Colonic mucosa (tissue), 4 donors: ENCODE measurements around the gene LYRM4. TPM values are rescaled to one million over a fixed set of nuclear protein-coding genes. Genes with fewer than 3 reads are reported as not detected.

ENCODE experiments used
- DNase-seq: peaks from one replicate; pipeline ENCODE4 v3.0.0-alpha.2; 2020
- H3K27ac ChIP-seq: fragments of 200-600 bp; one replicate; pipeline ENCODE4 v1.8.0; 2021
- H3K27me3 ChIP-seq: fragments of 200-600 bp; one replicate; pipeline ENCODE4 v1.8.0; 2021
- H3K36me3 ChIP-seq: fragments of 200-600 bp; one replicate; pipeline ENCODE4 v1.8.0; 2021
- H3K4me1 ChIP-seq: fragments of 200-600 bp; one replicate; pipeline ENCODE4 v1.8.0; 2021; ENCODE audit warnings: mild to moderate bottlenecking
- H3K4me3 ChIP-seq: fragments of 200-600 bp; one replicate; pipeline ENCODE4 v1.8.0; 2021
- H3K9ac ChIP-seq, 2 donors: one replicate each; pipeline ENCODE4 v1.7.0; 2013; ENCODE audit warnings: control low read depth in 2 of 2, low read depth in 2 of 2, low read length in 2 of 2
- H3K9me3 ChIP-seq: fragments of 200-600 bp; one replicate; pipeline ENCODE4 v1.8.0; 2021
- intact Hi-C: fragments of 100-400 bp; cut with DNase I; formaldehyde crosslinking; loops from one replicate; pipeline ENCODE4 v1.14.1; 2022
- total RNA-seq, 2 donors: library from RNA; stranded (reverse); fragmentation: NEBNext Ultra II Directional in 1 of 2; extraction: Animal tissue kit (Norgen Biotek cat#: 25700) in 1 of 2; gene quantifications; one replicate each; pipeline ENCODE4 v1.2.1, GENCODE V29; 2021
- TF ChIP-seq, protein P1 (sequence below): fragments of 200-600 bp; IDR thresholded peaks from one replicate; pipeline ENCODE4 v1.8.0; 2022; ENCODE audit warnings: antibody characterized with exemption, mild to moderate bottlenecking
- donor health status: healthy.
- donor health status: DM: no; HTN: no; CAD: no.
- donor health status: DM: no; HTN: no; CAD: no.

LYRM4 gene
- total RNA-seq, 2 donors from 2014 or later, result 14.0 to 17.4 TPM

DNA sequence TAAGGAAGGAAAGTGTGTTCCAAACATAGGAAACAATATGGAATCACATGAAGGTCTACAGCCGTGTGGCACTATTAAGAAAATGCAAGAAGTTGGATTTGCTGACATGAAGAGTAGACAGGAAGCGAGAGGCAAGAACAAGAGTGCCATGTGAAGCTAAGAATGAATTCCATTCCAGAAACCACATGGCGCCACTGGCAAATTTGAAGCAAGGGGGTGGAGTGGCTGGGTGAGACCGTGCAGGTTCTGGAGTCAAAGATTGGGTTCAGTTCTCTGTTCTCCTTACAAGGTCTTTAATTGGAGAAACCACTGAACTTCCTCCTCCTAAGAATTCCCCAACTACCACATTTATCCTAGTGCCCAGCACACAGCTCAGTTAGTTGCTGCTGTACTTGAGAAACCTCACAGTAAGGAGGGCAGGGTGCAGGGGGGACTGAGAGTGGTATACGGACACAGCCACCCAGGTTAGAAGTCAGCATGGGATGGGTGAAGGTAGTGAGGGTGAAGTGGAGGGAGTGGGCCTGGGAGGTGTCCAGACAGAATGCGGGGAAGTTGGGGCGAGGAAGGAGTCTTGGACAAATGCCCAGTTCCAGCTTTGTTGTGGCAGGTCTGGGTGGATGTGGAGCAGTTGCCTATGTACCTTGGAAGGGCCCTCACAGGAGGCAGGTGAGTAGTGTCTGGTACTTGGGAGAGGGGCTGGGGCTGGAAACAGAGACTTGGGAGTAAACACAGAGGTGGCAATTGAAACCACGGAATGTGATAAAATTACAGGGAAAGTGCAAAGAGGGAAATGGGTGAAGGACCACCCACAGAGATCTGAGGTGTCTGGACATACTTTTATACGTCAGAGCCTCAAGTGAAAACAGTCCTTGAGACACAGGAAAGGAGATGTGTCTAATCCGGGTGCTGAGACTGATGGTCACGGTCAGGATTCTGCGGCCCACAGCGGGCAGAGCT is 14.3 kb downstream of the LYRM4 start:
- no peak overlapping the region for H3K9ac ChIP-seq
- no peaks in the 10 kb centered on the region for H3K9me3 ChIP-seq
- H3K27me3 ChIP-seq, result no peaks in the 10 kb centered on the region
- no peak for DNase-seq
- H3K4me3 ChIP-seq, result no peak overlapping the region
- TF ChIP-seq, protein P1, sequence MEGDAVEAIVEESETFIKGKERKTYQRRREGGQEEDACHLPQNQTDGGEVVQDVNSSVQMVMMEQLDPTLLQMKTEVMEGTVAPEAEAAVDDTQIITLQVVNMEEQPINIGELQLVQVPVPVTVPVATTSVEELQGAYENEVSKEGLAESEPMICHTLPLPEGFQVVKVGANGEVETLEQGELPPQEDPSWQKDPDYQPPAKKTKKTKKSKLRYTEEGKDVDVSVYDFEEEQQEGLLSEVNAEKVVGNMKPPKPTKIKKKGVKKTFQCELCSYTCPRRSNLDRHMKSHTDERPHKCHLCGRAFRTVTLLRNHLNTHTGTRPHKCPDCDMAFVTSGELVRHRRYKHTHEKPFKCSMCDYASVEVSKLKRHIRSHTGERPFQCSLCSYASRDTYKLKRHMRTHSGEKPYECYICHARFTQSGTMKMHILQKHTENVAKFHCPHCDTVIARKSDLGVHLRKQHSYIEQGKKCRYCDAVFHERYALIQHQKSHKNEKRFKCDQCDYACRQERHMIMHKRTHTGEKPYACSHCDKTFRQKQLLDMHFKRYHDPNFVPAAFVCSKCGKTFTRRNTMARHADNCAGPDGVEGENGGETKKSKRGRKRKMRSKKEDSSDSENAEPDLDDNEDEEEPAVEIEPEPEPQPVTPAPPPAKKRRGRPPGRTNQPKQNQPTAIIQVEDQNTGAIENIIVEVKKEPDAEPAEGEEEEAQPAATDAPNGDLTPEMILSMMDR, result no peak
- H3K4me1 ChIP-seq, result no peaks in the 10 kb centered on the region
- H3K36me3 ChIP-seq, result no peaks in the 10 kb centered on the region
- intact Hi-C loops, result no loop called here
- no peak overlapping the region for H3K27ac ChIP-seq

DNA sequence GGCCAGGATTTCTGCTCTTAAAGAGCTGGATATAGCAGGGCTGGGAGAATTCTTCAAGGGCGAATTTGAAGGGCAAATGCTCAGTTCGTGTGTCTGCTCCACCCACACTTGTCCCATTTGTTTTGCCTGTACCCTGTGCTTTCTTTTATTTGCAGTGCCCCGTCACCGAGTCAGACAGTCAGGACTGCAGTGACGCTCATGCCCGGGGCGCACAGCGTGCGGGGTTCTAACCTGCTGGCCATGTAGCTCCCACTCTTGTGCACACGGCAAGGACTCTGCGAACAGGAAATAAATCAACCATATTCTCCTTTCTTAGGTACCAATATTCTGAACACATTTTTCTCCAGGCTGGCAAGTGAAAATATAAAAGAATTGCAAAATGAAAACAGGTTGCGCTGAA is 17.7 kb downstream of the LYRM4 start:
- Histone ChIP-seq H3K9ac (no peak overlapping the region), H3K4me1 (no peaks in the 10 kb centered on the region), H3K27ac (no peak overlapping the region), H3K9me3 (no peaks in the 10 kb centered on the region), H3K36me3 (no peaks in the 10 kb centered on the region), H3K27me3 (no peaks in the 10 kb centered on the region), H3K4me3 (no peak overlapping the region)
- DNase-seq, result no peak
- intact Hi-C loops, result no loop called here
- TF ChIP-seq, protein P1, result no peak

DNA sequence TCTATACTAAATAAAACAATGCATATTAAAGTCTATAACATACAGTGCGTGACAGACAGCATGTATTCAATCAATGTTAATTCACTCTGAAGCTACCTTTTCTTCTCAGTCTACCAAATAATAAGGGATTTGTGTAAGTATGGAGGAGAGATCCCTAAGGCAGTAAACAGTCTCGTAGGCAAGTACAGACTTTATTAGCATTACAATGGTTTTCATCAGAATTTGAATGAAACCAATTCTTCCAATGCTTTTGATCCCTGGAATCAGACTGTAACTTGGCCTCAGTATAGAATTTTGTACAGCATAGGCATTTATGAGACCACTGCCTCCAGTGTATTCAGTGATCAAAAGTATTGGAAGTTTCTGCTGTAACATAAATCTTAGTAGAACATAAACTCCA is 19.5 kb downstream of the LYRM4 start:
- H3K4me3 ChIP-seq, result no peak overlapping the region
- no peaks in the 10 kb centered on the region for H3K4me1 ChIP-seq
- TF ChIP-seq, protein P1, result no peak
- no peaks in the 10 kb centered on the region for H3K27me3 ChIP-seq
- no peaks in the 10 kb centered on the region for H3K36me3 ChIP-seq
- intact Hi-C loops, result no loop called here
- no peaks in the 10 kb centered on the region for H3K9me3 ChIP-seq
- H3K9ac ChIP-seq, result no peak overlapping the region
- no peak overlapping the region for H3K27ac ChIP-seq
- DNase-seq, result no peak

DNA sequence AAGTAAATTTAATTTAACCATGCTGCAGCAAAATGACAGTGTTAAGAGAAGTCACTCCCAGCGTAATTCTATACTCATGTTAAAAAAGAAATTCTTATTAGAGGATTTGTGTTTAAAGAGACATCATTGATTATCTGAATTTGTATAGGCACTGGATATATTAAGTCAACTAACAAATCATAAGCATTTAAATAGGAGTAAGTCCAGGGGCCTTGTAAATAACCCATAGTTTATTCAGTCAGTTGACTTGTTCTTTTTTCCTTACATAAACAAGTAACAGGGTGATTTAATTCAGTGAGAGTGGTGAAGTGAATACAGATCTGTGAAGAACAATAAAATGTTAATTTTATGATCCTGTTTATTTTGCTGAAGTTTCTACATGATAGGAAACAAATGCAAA is 22.4 kb downstream of the LYRM4 start:
- intact Hi-C loops, result no loop called here
- DNase-seq, result no peak
- no peak overlapping the region for H3K27ac ChIP-seq
- H3K9ac ChIP-seq, result no peak overlapping the region
- H3K9me3 ChIP-seq, result no peaks in the 10 kb centered on the region
- no peaks in the 10 kb centered on the region for H3K36me3 ChIP-seq
- TF ChIP-seq, protein P1, result no peak
- no peaks in the 10 kb centered on the region for H3K27me3 ChIP-seq
- no peaks in the 10 kb centered on the region for H3K4me1 ChIP-seq
- H3K4me3 ChIP-seq, result no peak overlapping the region

DNA sequence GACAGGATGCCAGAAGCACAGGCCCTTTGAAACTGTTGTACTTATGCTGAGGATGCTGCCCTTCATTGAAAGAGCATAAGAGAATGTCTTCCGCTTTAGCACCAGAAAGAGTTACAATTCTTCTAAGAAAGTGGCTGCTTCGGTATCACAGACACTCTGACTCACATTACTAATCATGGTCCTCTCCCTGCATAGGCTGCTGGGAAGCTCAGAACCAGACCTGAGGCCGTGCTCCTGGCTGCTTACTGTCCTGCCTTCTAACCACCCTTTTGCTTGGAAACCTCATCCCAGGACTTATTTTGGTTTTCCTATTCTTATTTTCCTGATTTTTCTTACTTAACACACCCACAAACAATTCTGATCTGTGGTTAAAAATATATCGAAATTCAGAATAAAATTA is 22.9 kb downstream of the LYRM4 start:
- Histone ChIP-seq H3K36me3 (no peaks in the 10 kb centered on the region), H3K27me3 (no peaks in the 10 kb centered on the region), H3K4me3 (no peak overlapping the region), H3K4me1 (no peaks in the 10 kb centered on the region), H3K27ac (no peak overlapping the region), H3K9ac (no peak overlapping the region), H3K9me3 (no peaks in the 10 kb centered on the region)
- intact Hi-C loops, result no loop called here
- DNase-seq, result no peak
- TF ChIP-seq, protein P1, result no peak
